Ovary (tissue), 3 donors: Measurements from ENCODE around the gene PHC1.

Experiments used
- CTCF ChIP-seq, 3 donors: fragments of 450-650 bp in 2 of 3; fragments of 200-600 bp in 1 of 3; IDR thresholded peaks; one replicate each; pipeline versions ENCODE4 v1.5.1 to v1.8.0; 2016 to 2022; ENCODE audit warnings: antibody characterized with exemption in 3 of 3, mild to moderate bottlenecking in 1 of 3
- EP300 ChIP-seq: sonication (generic); formaldehyde crosslinking; IDR thresholded peaks from one replicate; pipeline ENCODE4 v1.6.1; 2017; ENCODE audit warnings: antibody characterized with exemption
- POLR2A ChIP-seq: fragments of 450-650 bp; IDR thresholded peaks from one replicate; pipeline ENCODE4 v1.6.1; 2017; ENCODE audit warnings: antibody characterized with exemption, mild to moderate bottlenecking, moderate library complexity
- donor health status: DM: no; HTN: no; CAD: no.

DNA sequence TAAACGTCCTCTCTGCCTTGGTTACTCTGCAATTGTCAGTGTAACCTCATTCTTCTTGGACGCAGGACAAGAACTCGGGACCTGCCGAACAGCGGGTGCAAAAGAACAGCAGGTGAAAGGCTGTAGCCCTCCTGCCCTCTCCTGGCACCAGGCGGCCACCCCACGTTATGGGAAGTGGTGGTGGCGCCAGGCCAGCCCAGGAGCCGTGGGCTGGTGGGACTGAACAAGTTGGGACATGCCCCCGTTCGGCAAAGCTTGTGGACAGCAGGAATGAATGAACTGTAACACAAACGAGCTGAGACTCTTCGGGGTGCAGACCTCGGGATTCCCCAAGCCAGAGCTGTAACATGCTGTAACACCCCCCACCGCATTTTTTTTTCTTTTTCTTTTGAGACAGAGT lies 41.8 kb downstream of the PHC1 start:
- TF ChIP-seq CTCF (IDR thresholded peaks at IDR 0.05) (no peak), POLR2A (no peak), EP300 (no peak)
